GM21717 (cell line): ENCODE measurements around the gene BLOC1S5.
A peak's percentile ranks its signal among the peaks of the same experiment; 100 is the strongest.

Experiments
- ATAC-seq: cut with Tn5 transposase; IDR thresholded peaks from one replicate; pipeline ENCODE4 v1.9.1; 2021; ENCODE audit warnings: mild to moderate bottlenecking, moderate library complexity; ENCODE audit not compliant: unreplicated experiment

The BLOC1S5 gene

GRCh38 chr6:8063761-8064637 lies at the start of gene BLOC1S5:
Gene BLOC1S5, minus strand, starts transcription at chr6:8064389. Its CDS starts 13 bp downstream, at chr6:8064376.
- ATAC-seq = peak; percentile 92

GRCh38 chr6:8113131-8113654 lies 49.0 kb upstream of the BLOC1S5 start:
- no peak for ATAC-seq

GRCh38 chr6:8110725-8111124 lies 46.5 kb upstream of the BLOC1S5 start:
- no peak for ATAC-seq

GRCh38 chr6:8110117-8110721 lies 46.0 kb upstream of the BLOC1S5 start:
- ATAC-seq = peak; percentile 92

GRCh38 chr6:8108759-8109539 lies 44.8 kb upstream of the BLOC1S5 start:
- no peak for ATAC-seq

GRCh38 chr6:8108031-8108660 lies 44.0 kb upstream of the BLOC1S5 start:
- ATAC-seq = no peak

GRCh38 chr6:8105791-8106190 lies 41.6 kb upstream of the BLOC1S5 start:
- ATAC-seq = no peak

GRCh38 chr6:8103726-8104125 lies 39.5 kb upstream of the BLOC1S5 start:
- ATAC-seq = no peak

- ATAC-seq = peak; percentile 99
Measured at GRCh38 chr6:8102122-8102958, 38.2 kb upstream of the BLOC1S5 start, which contains the start of gene EEF1E1. Gene EEF1E1, minus strand, starts transcription at chr6:8102548. Its CDS starts 27 bp downstream, at chr6:8102521.

GRCh38 chr6:8100159-8100854 lies 36.1 kb upstream of the BLOC1S5 start:
- no peak for ATAC-seq

- no peak for ATAC-seq
Measured at GRCh38 chr6:8090650-8091049, 26.5 kb upstream of the BLOC1S5 start.

- no peak for ATAC-seq
Measured at GRCh38 chr6:8088886-8089285, 24.7 kb upstream of the BLOC1S5 start.

GRCh38 chr6:8087870-8088754 lies 23.9 kb upstream of the BLOC1S5 start:
- no peak for ATAC-seq

GRCh38 chr6:8086755-8087306 lies 22.6 kb upstream of the BLOC1S5 start:
- no peak for ATAC-seq

- no peak for ATAC-seq
Measured at GRCh38 chr6:8085053-8085511, 20.9 kb upstream of the BLOC1S5 start.

- ATAC-seq = no peak
Measured at GRCh38 chr6:8084586-8084985, 20.4 kb upstream of the BLOC1S5 start.

- ATAC-seq = no peak
Measured at GRCh38 chr6:8082954-8083858, 19.0 kb upstream of the BLOC1S5 start.
